Spleen (tissue), 11 donors: Measurements from ENCODE around the gene TEDC2. TPM values are rescaled to one million over a fixed set of nuclear protein-coding genes. Genes with fewer than 3 reads are reported as not detected.

Source experiments
- DNase-seq: peaks from one replicate; pipeline ENCODE4 v3.0.0-alpha.2; 2020
- H3K27ac ChIP-seq, 8 donors: fragments of 200-600 bp; sonication (generic) in 7 of 8; 1 replicate in 4 of 8; 2 replicates in 4 of 8; pipeline versions ENCODE4 v1.5.0 to v1.8.0; 2016 to 2021; ENCODE audit warnings: inconsistent platforms in 4 of 8, mild to moderate bottlenecking in 4 of 8, moderate library complexity in 1 of 8
- H3K27me3 ChIP-seq, 7 donors: fragments of 200-600 bp; sonication (generic) in 6 of 7; replicated peaks in 1 of 7; 1 replicate in 4 of 7; 2 replicates in 3 of 7; pipeline versions ENCODE4 v1.5.0 to v1.8.0; 2016 to 2021; ENCODE audit warnings: inconsistent platforms in 3 of 7, mild to moderate bottlenecking in 1 of 7
- H3K36me3 ChIP-seq, 6 donors: fragments of 200-600 bp; sonication (generic) in 5 of 6; 1 replicate in 4 of 6; 2 replicates in 2 of 6; pipeline versions ENCODE4 v1.5.0 to v1.8.0; 2016 to 2021; ENCODE audit warnings: inconsistent platforms in 2 of 6
- H3K4me1 ChIP-seq, 6 donors: fragments of 200-600 bp; sonication (generic) in 5 of 6; 1 replicate in 3 of 6; 2 replicates in 3 of 6; pipeline versions ENCODE4 v1.5.0 to v1.8.0; 2016 to 2021; ENCODE audit warnings: inconsistent platforms in 3 of 6
- H3K4me3 ChIP-seq, 8 donors: fragments of 200-600 bp; sonication (generic) in 7 of 8; 1 replicate in 4 of 8; 2 replicates in 4 of 8; pipeline versions ENCODE4 v1.5.0 to v1.8.0; 2016 to 2021; ENCODE audit warnings: inconsistent platforms in 4 of 8, mild to moderate bottlenecking in 4 of 8, moderate library complexity in 2 of 8
- H3K9me3 ChIP-seq, 8 donors: fragments of 200-600 bp; sonication (generic) in 7 of 8; 1 replicate in 4 of 8; 2 replicates in 4 of 8; pipeline versions ENCODE4 v1.5.0 to v1.8.0; 2016 to 2021; ENCODE audit warnings: inconsistent platforms in 4 of 8
- POLR2A ChIP-seq, 3 donors: fragments of 450-650 bp; IDR thresholded peaks; one replicate each; pipeline ENCODE4 v1.5.1; 2017; ENCODE audit warnings: antibody characterized with exemption in 3 of 3, mild to moderate bottlenecking in 1 of 3
- POLR2AphosphoS5 ChIP-seq, 3 donors: sonication (generic); formaldehyde crosslinking; IDR thresholded peaks; one replicate each; pipeline ENCODE4 v1.5.1; 2017; ENCODE audit warnings: antibody characterized with exemption in 3 of 3
- WGBS, 5 donors: extraction: QIAGEN DNeasy Blood & Tissue Kit in 3 of 5; methylation state at CpG; one replicate each; pipeline versions ENCODE4 v1.1.5 to v1.1.7; 2013 to 2018; 5-methylcytosine and 5-hydroxymethylcytosine counted together
- intact Hi-C: fragments of 100-400 bp; cut with DNase I; formaldehyde crosslinking; loops from one replicate; pipeline ENCODE4 v1.15.0; 2023; ENCODE audit warnings: low total_unique reads
- polyA plus RNA-seq, 3 donors: library from polyadenylated mRNA; stranded (reverse); fragments of 200-250 nt; gene quantifications; one replicate each; pipeline ENCODE4 v1.2.1, GENCODE V29; 2013
- total RNA-seq, 7 donors: library from RNA; depleted of rRNA in 3 of 7; stranded (reverse); fragments of >200 nt in 3 of 7; fragmentation: NEBNext Ultra II Directional in 4 of 7; extraction: Animal tissue kit (Norgen Biotek cat#: 25700) in 4 of 7; gene quantifications; one replicate each; pipeline versions ENCODE4 v1.1.0 to v1.2.1, GENCODE V29; 2016 to 2021
- TF ChIP-seq, protein P1 (sequence below), 11 experiments: fragments of 200-600 bp in 7 of 11; fragments of 450-650 bp in 4 of 11; sonication (generic) in 4 of 11; IDR thresholded peaks in 8 of 11; conservative IDR thresholded peaks in 3 of 11; 1 replicate in 7 of 11; 2 replicates in 4 of 11; pipeline versions ENCODE4 v1.4.0 to v1.8.0; 2016 to 2021; ENCODE audit warnings: antibody characterized with exemption in 11 of 11, inconsistent platforms in 4 of 11, mild to moderate bottlenecking in 1 of 11
- donor health status: healthy with polysubstance abuse.
- donor health status: DM: no; HTN: no; CAD: no; lungs with moderate emphysema.
- donor health status: DM: no; HTN: no; CAD: no.
- donor health status: Bipolar disorder and iron deficiency.
- donor health status: healthy.
- donor health status: DM: no; HTN: no; CAD: no.
- donor health status: DM: yes; HTN: yes; CAD: no.

The TEDC2 gene
- total and polyA plus RNA-seq, 10 donors, result 0.73 to 2.7 (median 1.6) TPM

DNA sequence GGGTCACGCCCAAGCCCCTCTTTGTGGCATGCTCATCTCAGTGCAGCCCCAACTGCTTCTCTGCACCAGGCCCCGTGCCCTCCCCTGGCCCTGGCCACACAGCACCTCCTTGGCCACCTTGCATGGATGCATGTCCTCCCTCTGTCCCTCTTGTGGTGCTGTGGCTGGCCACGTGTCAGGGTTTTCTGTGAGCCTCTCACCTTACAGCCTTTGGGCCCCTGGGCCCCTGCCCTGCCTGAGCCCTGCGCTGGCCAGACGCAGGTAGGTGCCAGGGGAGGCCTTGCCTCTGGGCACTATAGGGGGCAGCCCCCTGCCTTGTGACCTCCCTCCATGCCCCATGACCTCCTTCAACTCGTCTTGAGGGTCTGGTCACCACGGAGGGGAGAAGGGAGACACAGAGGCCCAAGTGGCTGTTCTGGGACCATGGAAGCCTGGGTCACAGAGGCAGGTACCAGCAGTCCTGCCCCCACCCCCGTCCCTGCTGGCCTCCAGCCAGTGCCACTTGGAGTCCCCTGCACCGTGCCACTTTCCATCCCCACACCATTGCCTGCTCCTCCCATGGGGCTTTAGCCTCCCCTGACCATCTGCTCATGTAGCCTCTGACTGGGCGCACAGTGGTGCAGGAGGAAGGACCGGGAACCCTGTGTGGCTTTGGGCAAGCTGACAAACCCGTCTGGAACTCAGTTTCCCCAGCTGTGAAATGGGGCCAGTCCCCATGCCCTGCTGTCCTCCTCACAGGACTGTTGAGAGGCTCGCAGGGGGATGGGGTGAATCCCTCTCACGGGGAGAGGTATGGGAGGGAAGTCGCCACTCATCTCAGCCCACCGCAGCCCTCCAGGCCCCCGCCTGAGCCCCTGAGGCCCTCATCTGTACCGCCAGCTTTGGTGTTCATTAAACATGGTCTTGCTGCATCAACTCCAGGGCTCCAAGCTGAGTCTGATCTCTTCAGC is 42.3 kb downstream of the TEDC2 start:
- no peak for TF ChIP-seq POLR2AphosphoS5 (IDR thresholded peaks at IDR 0.05)
- no peak for TF ChIP-seq POLR2A (IDR thresholded peaks at IDR 0.05)
- TF ChIP-seq, protein P1, sequence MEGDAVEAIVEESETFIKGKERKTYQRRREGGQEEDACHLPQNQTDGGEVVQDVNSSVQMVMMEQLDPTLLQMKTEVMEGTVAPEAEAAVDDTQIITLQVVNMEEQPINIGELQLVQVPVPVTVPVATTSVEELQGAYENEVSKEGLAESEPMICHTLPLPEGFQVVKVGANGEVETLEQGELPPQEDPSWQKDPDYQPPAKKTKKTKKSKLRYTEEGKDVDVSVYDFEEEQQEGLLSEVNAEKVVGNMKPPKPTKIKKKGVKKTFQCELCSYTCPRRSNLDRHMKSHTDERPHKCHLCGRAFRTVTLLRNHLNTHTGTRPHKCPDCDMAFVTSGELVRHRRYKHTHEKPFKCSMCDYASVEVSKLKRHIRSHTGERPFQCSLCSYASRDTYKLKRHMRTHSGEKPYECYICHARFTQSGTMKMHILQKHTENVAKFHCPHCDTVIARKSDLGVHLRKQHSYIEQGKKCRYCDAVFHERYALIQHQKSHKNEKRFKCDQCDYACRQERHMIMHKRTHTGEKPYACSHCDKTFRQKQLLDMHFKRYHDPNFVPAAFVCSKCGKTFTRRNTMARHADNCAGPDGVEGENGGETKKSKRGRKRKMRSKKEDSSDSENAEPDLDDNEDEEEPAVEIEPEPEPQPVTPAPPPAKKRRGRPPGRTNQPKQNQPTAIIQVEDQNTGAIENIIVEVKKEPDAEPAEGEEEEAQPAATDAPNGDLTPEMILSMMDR (IDR thresholded peaks at IDR 0.05 in 8 of 11, conservative IDR thresholded peaks at IDR 0.05 in 3 of 11), result no peak
- H3K4me1 ChIP-seq, result peaks cover 15 to 54% (median 31%) of the 10 kb centered on the region in 6 donors
- H3K4me3 ChIP-seq, result no peak overlapping the region
- intact Hi-C loops, result loop anchor here (5.0 kb wide), 1 partner anchor 150 kb away; no protein-coding TSS in a partner anchor
- H3K9me3 ChIP-seq, result no peaks in the 10 kb centered on the region
- H3K36me3 ChIP-seq, result peaks cover 0 to 32% (median 4%) of the 10 kb centered on the region in 6 donors
- no peak for DNase-seq
- no peaks in the 10 kb centered on the region for H3K27me3 ChIP-seq
- H3K27ac ChIP-seq, result peak overlapping the region in 4 of 8 donors; percentile 32 to 46 (median 42)
- WGBS, 5 donors, result 77 to 86% (median 80%) methylated on average over 11 to 18 of the region's 18 CpGs

DNA sequence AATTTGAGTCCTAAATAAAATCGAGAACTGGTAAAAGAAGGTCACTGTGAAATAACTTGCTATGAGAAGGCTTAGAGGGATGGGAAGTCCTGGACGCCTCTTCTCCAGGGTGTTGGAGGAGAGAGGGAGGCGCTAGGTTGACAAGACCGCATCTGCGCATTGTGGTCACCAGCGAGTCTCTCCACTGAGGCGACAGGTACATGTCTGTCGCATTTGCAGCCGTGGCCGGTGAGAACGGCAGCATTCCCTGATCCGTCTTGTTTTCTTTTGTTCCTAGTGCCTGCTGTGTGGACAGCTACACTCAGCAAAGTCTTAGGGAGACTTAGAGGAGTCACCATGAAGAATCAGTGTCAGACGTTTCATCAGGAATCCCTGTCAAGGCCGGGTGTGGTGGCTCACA is 45.8 kb downstream of the TEDC2 start:
- DNase-seq, result peak; percentile 65
- Histone ChIP-seq H3K4me1 (peaks cover 30 to 80% (median 59%) of the 10 kb centered on the region in 6 donors), H3K36me3 (no peaks in the 10 kb centered on the region), H3K27ac (no peak overlapping the region), H3K27me3 (no peaks in the 10 kb centered on the region), H3K9me3 (no peaks in the 10 kb centered on the region), H3K4me3 (no peak overlapping the region)
- WGBS, 5 donors, result 91 to 94% (median 92%) methylated on average over 14 of the region's 14 CpGs
- TF ChIP-seq POLR2AphosphoS5 (IDR thresholded peaks at IDR 0.05) (no peak), POLR2A (IDR thresholded peaks at IDR 0.05) (no peak)
- TF ChIP-seq, protein P1 (IDR thresholded peaks at IDR 0.05 in 8 of 11, conservative IDR thresholded peaks at IDR 0.05 in 3 of 11), result no peak
- intact Hi-C loops, result no loop called here

GRCh38 chr16:2507052-2507659 is 47.2 kb downstream of the TEDC2 start:
- DNase-seq, result peak; percentile 90
- intact Hi-C loops, result no loop called here
- Histone ChIP-seq H3K36me3 (no peaks in the 10 kb centered on the region), H3K9me3 (no peaks in the 10 kb centered on the region), H3K4me1 (peaks cover 21 to 80% (median 53%) of the 10 kb centered on the region in 6 donors), H3K4me3 (peak overlapping the region in 1 of 8 donors; percentile 45), H3K27me3 (no peaks in the 10 kb centered on the region), H3K27ac (peak overlapping the region; percentile 59 to 96 (median 88))
- TF ChIP-seq POLR2AphosphoS5 (IDR thresholded peaks at IDR 0.05), result peak; percentile 50 to 66 (median 63)
- TF ChIP-seq POLR2A (IDR thresholded peaks at IDR 0.05), result no peak
- TF ChIP-seq, protein P1 (IDR thresholded peaks at IDR 0.05 in 8 of 11, conservative IDR thresholded peaks at IDR 0.05 in 3 of 11), result peak in 8 of 11 experiments; percentile 8 to 57 (median 40)
- WGBS, 5 donors, result 31 to 53% (median 35%) methylated on average over 9 to 14 of the region's 14 CpGs
